Choroid plexus epithelial cell (primary cell): ENCODE results near the gene MYLIP.

Experiments
- DNase-seq: peaks from one replicate; pipeline ENCODE4 v3.0.0-alpha.2; 2010; ENCODE audit warnings: low read depth
- H3K4me3 ChIP-seq: 2 replicates; pipeline ENCODE4 v1.5.1; 2011; ENCODE audit warnings: low read depth, mild to moderate bottlenecking, control low read depth, low read length, moderate library complexity
- TF ChIP-seq, protein P1 (sequence below): conservative IDR thresholded peaks from 2 replicates; pipeline ENCODE4 v1.5.1; 2011; ENCODE audit warnings: low read depth, mild to moderate bottlenecking, control low read depth, inconsistent platforms, low read length, moderate library complexity

MYLIP gene

GRCh38 chr6:16106991-16107787 is 21.7 kb upstream of the MYLIP start:
- no peak overlapping the region for H3K4me3 ChIP-seq
- TF ChIP-seq, protein P1, sequence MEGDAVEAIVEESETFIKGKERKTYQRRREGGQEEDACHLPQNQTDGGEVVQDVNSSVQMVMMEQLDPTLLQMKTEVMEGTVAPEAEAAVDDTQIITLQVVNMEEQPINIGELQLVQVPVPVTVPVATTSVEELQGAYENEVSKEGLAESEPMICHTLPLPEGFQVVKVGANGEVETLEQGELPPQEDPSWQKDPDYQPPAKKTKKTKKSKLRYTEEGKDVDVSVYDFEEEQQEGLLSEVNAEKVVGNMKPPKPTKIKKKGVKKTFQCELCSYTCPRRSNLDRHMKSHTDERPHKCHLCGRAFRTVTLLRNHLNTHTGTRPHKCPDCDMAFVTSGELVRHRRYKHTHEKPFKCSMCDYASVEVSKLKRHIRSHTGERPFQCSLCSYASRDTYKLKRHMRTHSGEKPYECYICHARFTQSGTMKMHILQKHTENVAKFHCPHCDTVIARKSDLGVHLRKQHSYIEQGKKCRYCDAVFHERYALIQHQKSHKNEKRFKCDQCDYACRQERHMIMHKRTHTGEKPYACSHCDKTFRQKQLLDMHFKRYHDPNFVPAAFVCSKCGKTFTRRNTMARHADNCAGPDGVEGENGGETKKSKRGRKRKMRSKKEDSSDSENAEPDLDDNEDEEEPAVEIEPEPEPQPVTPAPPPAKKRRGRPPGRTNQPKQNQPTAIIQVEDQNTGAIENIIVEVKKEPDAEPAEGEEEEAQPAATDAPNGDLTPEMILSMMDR: no peak
- no peak for DNase-seq

DNA sequence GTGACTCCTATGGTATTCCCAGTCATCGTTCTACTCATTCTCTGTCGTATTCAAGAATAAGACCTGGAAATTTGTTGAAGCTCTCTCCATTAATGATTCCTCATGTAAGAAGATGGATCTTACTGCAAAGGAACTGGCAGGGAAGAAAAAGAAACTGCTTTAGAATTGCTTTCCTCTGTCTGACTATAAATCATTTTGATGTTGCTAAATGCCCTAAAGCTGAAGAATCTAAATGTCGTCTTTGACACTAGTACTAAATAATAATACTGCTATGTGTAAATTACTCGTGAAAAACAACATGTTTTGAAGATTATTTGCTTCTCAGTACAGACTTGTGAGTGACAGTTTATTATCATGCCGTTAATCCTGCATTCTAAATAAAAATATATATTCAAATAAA is 20.5 kb upstream of the MYLIP start:
- no peak overlapping the region for H3K4me3 ChIP-seq
- DNase-seq: no peak
- TF ChIP-seq, protein P1: no peak

DNA sequence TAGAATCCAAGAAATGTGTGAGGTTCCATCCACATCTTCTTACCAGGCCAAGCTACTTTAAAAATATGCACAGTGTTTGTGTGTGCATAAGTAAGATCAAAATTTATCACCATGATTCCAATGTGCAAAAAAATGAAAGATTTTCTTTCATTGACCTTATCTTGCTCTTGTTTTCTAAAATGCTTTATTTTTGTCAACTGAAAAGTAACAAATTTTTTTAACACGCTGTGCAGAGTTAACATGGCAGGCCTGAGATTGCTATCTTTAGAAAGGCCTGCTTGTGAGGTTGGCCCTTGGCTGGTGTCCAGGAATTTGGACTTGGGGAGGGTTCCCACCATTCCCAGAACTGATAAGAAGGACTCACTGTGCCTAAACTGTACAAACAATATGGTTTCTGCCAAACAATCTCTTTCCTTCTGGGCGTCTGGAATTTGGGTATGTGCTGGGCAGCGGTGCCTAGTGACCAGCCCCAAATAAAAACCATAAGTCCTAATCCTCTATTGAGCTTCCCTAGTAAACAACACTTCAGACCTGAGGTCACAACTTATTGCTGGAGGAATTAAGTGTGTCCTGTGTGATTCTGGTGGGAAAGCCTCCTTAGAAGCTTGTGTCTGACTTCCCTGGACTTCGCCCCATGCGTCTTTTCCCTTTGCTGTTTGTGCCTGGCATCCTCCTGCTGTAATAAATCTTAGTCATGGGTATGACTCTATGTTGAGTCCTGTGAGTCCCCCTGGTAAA is 19.8 kb upstream of the MYLIP start:
- DNase-seq: peak; percentile 25
- H3K4me3 ChIP-seq: no peak overlapping the region
- TF ChIP-seq, protein P1: no peak

GRCh38 chr6:16109659-16110305 is 19.1 kb upstream of the MYLIP start:
- H3K4me3 ChIP-seq: no peak overlapping the region
- TF ChIP-seq, protein P1: no peak
- DNase-seq: no peak

DNA sequence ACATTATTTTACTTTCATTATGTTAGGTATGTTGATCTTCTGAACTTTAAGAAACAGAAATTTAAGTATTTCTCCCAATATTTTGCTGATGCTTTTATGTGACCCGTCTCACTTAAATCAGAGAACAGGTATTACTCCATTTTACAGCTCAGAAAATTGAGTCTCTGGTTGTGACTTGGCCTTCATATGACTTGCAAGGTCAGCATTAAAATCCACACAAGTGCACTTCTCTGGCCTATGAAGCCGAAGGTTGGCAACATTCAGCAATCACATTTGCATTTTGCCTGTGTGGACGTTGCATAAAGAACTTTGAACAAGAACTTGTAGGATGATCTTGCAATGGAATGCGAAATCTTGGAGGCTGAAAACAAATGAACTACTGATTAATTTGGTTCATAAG is 10.1 kb upstream of the MYLIP start:
- TF ChIP-seq, protein P1: no peak
- no peak overlapping the region for H3K4me3 ChIP-seq
- no peak for DNase-seq

- TF ChIP-seq, protein P1: no peak
- no peak for DNase-seq
- H3K4me3 ChIP-seq: no peak overlapping the region
Observed at GRCh38 chr6:16121339-16121738, 7.5 kb upstream of the MYLIP start.
